Chondrocyte (in vitro differentiated cells): ENCODE measurements around the gene RPUSD1. TPM values are rescaled to one million over a fixed set of nuclear protein-coding genes. Genes with fewer than 3 reads are reported as not detected.
A peak's percentile ranks its signal among the peaks of the same experiment; 100 is the strongest.

Experiments used
- DNase-seq: peaks from one replicate; pipeline ENCODE4 v3.0.0; 2021; ENCODE audit warnings: mixed read lengths, low spot score
- H3K27ac Mint-ChIP-seq: one replicate; pipeline ENCODE4 v1.8.0; 2021; ENCODE audit warnings: mild to moderate bottlenecking, moderate library complexity, mixed read lengths; ENCODE audit not compliant: unreplicated experiment
- H3K27me3 Mint-ChIP-seq: 2 replicates; pipeline ENCODE4 v1.8.0; 2021; ENCODE audit warnings: low read depth, mixed read lengths
- H3K36me3 Mint-ChIP-seq: 2 replicates; pipeline ENCODE4 v1.8.0; 2021; ENCODE audit warnings: low read depth, mixed read lengths
- H3K4me1 Mint-ChIP-seq: 2 replicates; pipeline ENCODE4 v1.8.0; 2021; ENCODE audit warnings: low read depth, mild to moderate bottlenecking, mixed read lengths
- H3K4me3 Mint-ChIP-seq: one replicate; pipeline ENCODE4 v1.8.0; 2021; ENCODE audit warnings: mild to moderate bottlenecking, moderate library complexity, mixed read lengths; ENCODE audit not compliant: unreplicated experiment
- H3K9me3 Mint-ChIP-seq: 2 replicates; pipeline ENCODE4 v1.8.0; 2021; ENCODE audit warnings: low read depth, mixed read lengths
- total RNA-seq: library from RNA; stranded (reverse); gene quantifications from 3 replicates; pipeline ENCODE4 v1.2.1, GENCODE V29; 2021
- TF ChIP-seq, protein P1 (sequence below): fragments of 200-600 bp; sonication (generic); IDR thresholded peaks from 2 replicates; pipeline ENCODE4 v1.5.0; 2021; ENCODE audit warnings: antibody characterized with exemption, mild to moderate bottlenecking, moderate library complexity

The RPUSD1 gene
- total RNA-seq, 1 donor from 2014 or later = 19.6 TPM

DNA sequence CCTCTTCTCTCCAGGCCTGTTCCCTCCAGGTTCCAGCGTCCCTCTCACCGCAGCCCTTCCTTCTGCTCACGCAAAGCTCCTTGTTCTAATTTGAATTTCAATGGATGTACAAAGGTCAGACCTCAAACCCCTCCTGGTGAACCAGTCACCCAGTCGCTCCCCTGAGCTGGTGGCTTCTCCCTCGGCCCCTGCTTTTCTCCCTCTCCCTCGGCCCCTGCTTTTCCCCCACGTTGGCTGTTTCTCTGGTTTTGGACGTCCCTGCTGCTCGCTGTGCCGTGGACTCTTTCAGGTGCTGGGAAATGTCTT lies 36.2 kb downstream of the RPUSD1 start:
- Mint-ChIP-seq H3K9me3 (peaks cover 5% of the 10 kb centered on the region), H3K4me1 (peaks cover 8% of the 10 kb centered on the region), H3K27ac (peak overlapping the region; percentile 49), H3K36me3 (no peaks in the 10 kb centered on the region), H3K27me3 (peaks cover 12% of the 10 kb centered on the region), H3K4me3 (no peak overlapping the region)
- no peak for DNase-seq
- TF ChIP-seq, protein P1, sequence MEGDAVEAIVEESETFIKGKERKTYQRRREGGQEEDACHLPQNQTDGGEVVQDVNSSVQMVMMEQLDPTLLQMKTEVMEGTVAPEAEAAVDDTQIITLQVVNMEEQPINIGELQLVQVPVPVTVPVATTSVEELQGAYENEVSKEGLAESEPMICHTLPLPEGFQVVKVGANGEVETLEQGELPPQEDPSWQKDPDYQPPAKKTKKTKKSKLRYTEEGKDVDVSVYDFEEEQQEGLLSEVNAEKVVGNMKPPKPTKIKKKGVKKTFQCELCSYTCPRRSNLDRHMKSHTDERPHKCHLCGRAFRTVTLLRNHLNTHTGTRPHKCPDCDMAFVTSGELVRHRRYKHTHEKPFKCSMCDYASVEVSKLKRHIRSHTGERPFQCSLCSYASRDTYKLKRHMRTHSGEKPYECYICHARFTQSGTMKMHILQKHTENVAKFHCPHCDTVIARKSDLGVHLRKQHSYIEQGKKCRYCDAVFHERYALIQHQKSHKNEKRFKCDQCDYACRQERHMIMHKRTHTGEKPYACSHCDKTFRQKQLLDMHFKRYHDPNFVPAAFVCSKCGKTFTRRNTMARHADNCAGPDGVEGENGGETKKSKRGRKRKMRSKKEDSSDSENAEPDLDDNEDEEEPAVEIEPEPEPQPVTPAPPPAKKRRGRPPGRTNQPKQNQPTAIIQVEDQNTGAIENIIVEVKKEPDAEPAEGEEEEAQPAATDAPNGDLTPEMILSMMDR = no peak

DNA sequence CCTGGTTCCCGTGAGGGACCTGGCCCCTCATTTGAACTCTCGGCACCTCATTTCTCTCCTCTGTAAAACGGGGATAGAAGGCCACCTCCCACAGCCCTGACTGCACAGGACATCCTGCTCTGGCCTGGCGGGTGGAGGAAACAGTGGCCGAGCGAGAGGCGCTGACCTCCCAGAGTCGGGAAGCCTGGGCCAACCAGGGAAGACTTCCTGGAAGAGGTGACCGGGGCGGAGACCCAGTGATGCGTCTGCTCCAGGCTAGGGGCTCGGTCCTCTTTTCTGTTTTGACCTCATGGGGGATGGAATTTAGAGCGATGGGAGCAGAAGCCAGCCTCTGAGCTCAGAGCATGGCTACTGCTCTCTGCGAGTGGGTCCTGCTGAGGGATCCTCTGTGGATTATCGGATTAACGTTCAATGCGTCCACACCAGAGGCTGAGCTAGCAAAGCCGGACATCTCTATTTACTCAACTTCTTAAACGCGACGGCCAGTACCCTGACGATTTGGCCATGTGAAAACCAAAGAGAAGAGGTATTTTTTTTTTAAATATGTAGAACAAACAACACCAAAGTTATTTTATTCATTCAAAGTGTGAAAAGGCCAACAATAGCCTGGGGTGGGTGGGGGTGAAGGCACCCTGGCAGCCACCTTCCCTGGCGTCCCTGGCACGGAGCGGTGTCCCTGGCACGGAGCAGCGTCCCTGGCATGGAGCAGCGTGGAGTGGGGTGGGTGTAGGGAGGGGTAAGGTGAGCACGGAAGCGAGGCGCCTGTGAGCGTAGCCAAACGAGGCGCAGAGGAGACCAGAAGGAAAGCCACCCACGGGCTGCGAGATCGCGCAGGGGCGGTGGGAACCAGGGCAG lies 36.8 kb downstream of the RPUSD1 start:
- TF ChIP-seq, protein P1 = no peak
- Mint-ChIP-seq H3K4me3 (no peak overlapping the region), H3K27me3 (peaks cover 9% of the 10 kb centered on the region), H3K9me3 (peaks cover 2% of the 10 kb centered on the region), H3K4me1 (peaks cover 8% of the 10 kb centered on the region), H3K27ac (no peak overlapping the region), H3K36me3 (no peaks in the 10 kb centered on the region)
- no peak for DNase-seq

DNA sequence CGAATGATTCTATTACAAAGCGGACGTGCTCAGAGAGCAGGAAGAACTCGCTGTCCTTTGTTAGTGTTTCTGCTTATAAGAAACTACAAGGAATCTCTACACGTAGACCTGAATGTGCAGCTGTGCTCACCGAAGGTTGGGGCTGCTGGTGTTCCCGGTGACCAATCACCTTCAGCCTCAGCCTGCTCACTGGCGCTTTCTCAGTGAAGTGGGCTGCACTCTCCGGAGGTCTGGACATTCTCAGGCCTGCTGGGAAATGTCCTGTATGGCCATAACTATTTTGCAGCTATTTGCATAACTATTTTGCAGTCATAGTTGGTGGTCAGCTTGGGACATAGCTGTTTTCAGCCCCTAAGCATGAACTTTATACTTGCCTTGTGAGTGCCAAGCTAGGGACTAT lies 37.7 kb downstream of the RPUSD1 start:
- Mint-ChIP-seq H3K27ac (no peak overlapping the region), H3K4me1 (peaks cover 8% of the 10 kb centered on the region), H3K27me3 (peaks cover 9% of the 10 kb centered on the region), H3K9me3 (no peaks in the 10 kb centered on the region), H3K4me3 (no peak overlapping the region), H3K36me3 (no peaks in the 10 kb centered on the region)
- no peak for DNase-seq
- TF ChIP-seq, protein P1 = no peak

DNA sequence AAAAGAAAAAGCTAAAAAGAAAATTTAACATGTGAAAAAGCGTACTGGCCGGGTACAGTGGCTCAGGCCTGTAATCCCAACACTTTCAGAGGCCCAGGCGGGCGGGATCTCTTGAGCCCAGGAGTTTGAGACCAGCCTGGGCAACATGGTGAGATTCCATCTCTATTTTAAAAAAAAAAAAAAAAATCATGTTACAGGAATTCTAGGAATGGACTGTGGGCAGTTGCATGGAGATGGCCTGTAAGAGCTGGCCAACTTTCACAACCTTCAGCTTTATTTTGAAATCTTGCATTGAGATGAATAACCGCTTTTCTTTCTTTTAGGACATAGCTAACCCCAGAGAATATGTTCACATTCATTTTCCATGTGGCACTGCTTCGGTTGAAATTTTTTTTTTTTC lies 39.2 kb downstream of the RPUSD1 start:
- Mint-ChIP-seq H3K27me3 (peaks cover 9% of the 10 kb centered on the region), H3K27ac (peak overlapping the region; percentile 91), H3K36me3 (no peaks in the 10 kb centered on the region), H3K4me3 (no peak overlapping the region), H3K9me3 (no peaks in the 10 kb centered on the region), H3K4me1 (peaks cover 8% of the 10 kb centered on the region)
- DNase-seq = no peak
- TF ChIP-seq, protein P1 = no peak

DNA sequence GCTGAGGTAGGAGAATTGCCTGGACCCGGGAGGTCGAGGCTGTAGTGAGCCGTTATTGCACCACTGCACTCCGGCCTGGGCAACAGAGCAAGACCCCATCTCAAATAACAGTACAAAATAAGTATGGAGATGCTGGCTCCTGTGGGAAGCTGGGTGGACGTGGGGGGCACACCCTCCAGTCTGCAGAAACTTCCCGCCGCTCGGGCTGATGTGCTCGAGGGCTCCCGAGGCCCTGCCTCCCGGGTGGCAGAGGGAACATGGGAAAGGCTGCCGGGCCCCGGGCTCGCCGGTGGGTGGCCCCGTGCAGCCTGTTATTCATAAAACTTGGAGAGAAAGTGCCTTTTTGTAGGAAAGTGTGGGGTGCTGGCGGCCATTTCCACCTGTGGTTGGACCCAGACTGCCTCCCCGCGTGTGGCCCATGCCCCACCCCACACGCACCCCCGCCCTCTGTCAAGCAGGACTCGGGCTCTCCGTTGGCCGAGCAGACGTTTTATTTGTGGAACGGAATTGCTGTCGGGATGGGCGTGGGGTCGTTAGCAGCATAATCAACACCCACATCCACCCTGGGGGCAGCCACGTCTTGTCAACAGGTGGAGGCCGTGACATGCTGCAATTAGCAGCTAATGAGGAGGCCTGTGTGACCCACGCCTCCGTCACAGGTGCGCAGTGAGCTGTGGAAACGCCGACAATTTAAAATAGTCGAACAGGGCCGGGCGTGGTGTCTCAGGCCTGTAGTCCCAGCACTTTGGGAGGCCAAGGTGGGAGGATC lies 40.0 kb downstream of the RPUSD1 start:
- no peak overlapping the region for H3K4me3 Mint-ChIP-seq
- no peak overlapping the region for H3K27ac Mint-ChIP-seq
- DNase-seq = peak; percentile 82
- H3K4me1 Mint-ChIP-seq = peaks cover 8% of the 10 kb centered on the region
- peaks cover 9% of the 10 kb centered on the region for H3K27me3 Mint-ChIP-seq
- TF ChIP-seq, protein P1 = no peak
- H3K9me3 Mint-ChIP-seq = no peaks in the 10 kb centered on the region
- H3K36me3 Mint-ChIP-seq = no peaks in the 10 kb centered on the region
